HepG2 (cell line): ENCODE measurements around the gene PIP5KL1. TPM values are rescaled to one million over a fixed set of nuclear protein-coding genes. Genes with fewer than 3 reads are reported as not detected.
A peak's percentile ranks its signal among the peaks of the same experiment; 100 is the strongest.

Experiments
- DRAP1 ChIP-seq: IDR thresholded peaks from 2 replicates; pipeline ENCODE4 v1.6.1; 2016; ENCODE audit warnings: missing genetic modification reagents, missing compliant biosample characterization
- FOXP4 ChIP-seq: sonication (generic); formaldehyde crosslinking; IDR thresholded peaks from 2 replicates; pipeline ENCODE4 v1.4.0; 2020; ENCODE audit warnings: missing genetic modification reagents
- HDAC2 ChIP-seq: sonication (generic); formaldehyde crosslinking; IDR thresholded peaks from 2 replicates; pipeline ENCODE4 v1.4.0; 2020; ENCODE audit warnings: missing genetic modification reagents
- HNF4A ChIP-seq: sonication (generic); formaldehyde crosslinking; IDR thresholded peaks from 2 replicates; pipeline ENCODE4 v1.4.0; 2020; ENCODE audit warnings: missing genetic modification reagents
- HNRNPK ChIP-seq: fragments of 200-400 bp; formaldehyde crosslinking; IDR thresholded peaks from 2 replicates; pipeline ENCODE4 v1.6.1; 2018; ENCODE audit warnings: low read length, low read depth, moderate library complexity, mild to moderate bottlenecking; ENCODE audit not compliant: poor library complexity, severe bottlenecking
- MEF2D ChIP-seq: sonication (generic); formaldehyde crosslinking; IDR thresholded peaks from 2 replicates; pipeline ENCODE4 v1.5.1; 2020; ENCODE audit warnings: mild to moderate bottlenecking, missing genetic modification reagents
- PAX8 ChIP-seq: sonication (generic); formaldehyde crosslinking; IDR thresholded peaks from 2 replicates; pipeline ENCODE4 v1.8.0; 2022; ENCODE audit warnings: mild to moderate bottlenecking, missing genetic modification reagents, borderline replicate concordance
- PPARG ChIP-seq: conservative IDR thresholded peaks from 2 replicates; pipeline ENCODE4 v1.6.1; 2016; ENCODE audit warnings: missing biosample characterization, missing genetic modification reagents
- SAFB2 ChIP-seq: sonication (generic); formaldehyde crosslinking; IDR thresholded peaks from 2 replicates; pipeline ENCODE4 v1.5.1; 2020; ENCODE audit warnings: missing genetic modification reagents, low read depth, mild to moderate bottlenecking, borderline replicate concordance
- SNAI1 ChIP-seq: sonication (generic); formaldehyde crosslinking; IDR thresholded peaks from 2 replicates; pipeline ENCODE4 v1.5.0; 2020; ENCODE audit warnings: mild to moderate bottlenecking, missing genetic modification reagents, borderline replicate concordance
- TFDP2 ChIP-seq: sonication (generic); formaldehyde crosslinking; IDR thresholded peaks from 2 replicates; pipeline ENCODE4 v1.4.0; 2020; ENCODE audit warnings: missing genetic modification reagents
- TGIF2 ChIP-seq: IDR thresholded peaks from 2 replicates; pipeline ENCODE4 v1.6.1; 2016; ENCODE audit warnings: control low read depth, missing compliant biosample characterization
- ZBTB21 ChIP-seq: sonication (generic); formaldehyde crosslinking; IDR thresholded peaks from 2 replicates; pipeline ENCODE4 v1.4.0; 2020; ENCODE audit warnings: missing genetic modification reagents
- ZFP62 ChIP-seq: sonication (generic); formaldehyde crosslinking; IDR thresholded peaks from 2 replicates; pipeline ENCODE4 v1.4.0; 2020; ENCODE audit warnings: missing genetic modification reagents
- ZNF10 ChIP-seq: sonication (generic); formaldehyde crosslinking; IDR thresholded peaks from 2 replicates; pipeline ENCODE4 v1.4.0; 2020; ENCODE audit warnings: mild to moderate bottlenecking, low read depth, missing genetic modification reagents, borderline replicate concordance
- ZNF160 ChIP-seq: sonication (generic); formaldehyde crosslinking; IDR thresholded peaks from 2 replicates; pipeline ENCODE4 v1.8.0; 2022; ENCODE audit warnings: mild to moderate bottlenecking, inconsistent platforms, missing genetic modification reagents
- ZNF235 ChIP-seq: sonication (generic); formaldehyde crosslinking; IDR thresholded peaks from 2 replicates; pipeline ENCODE4 v1.8.1; 2023; ENCODE audit warnings: mild to moderate bottlenecking, missing genetic modification reagents, borderline replicate concordance
- ZNF281 ChIP-seq: sonication (generic); formaldehyde crosslinking; IDR thresholded peaks from 2 replicates; pipeline ENCODE4 v1.4.0; 2020; ENCODE audit warnings: missing genetic modification reagents, borderline replicate concordance
- ZNF556 ChIP-seq: sonication (generic); formaldehyde crosslinking; IDR thresholded peaks from 2 replicates; pipeline ENCODE4 v1.4.0; 2020; ENCODE audit warnings: mild to moderate bottlenecking, missing genetic modification reagents, borderline replicate concordance
- ZNF567 ChIP-seq: sonication (generic); formaldehyde crosslinking; IDR thresholded peaks from 2 replicates; pipeline ENCODE4 v1.8.1; 2023; ENCODE audit warnings: mild to moderate bottlenecking, missing genetic modification reagents, borderline replicate concordance
- polyA plus RNA-seq, 8 experiments: library from polyadenylated mRNA; depleted of rRNA in 3 of 8; stranded (reverse) in 7 of 8; unstranded in 1 of 8; fragments of >200 nt; fragmentation: Illumina TruSeq in 4 of 8; extraction: Trizol in 4 of 8; gene quantifications; 2 replicates each; pipeline versions ENCODE4 v1.2.1 to v1.2.3, GENCODE V29; 2011 to 2016; ENCODE audit warnings: low read depth in 4 of 8, missing spikeins in 1 of 8, mixed read lengths in 1 of 8; ENCODE audit not compliant: insufficient read depth in 1 of 8
- total RNA-seq, 5 experiments: library from RNA; depleted of rRNA; stranded (reverse); fragments of >200 nt; fragmentation: Illumina TruSeq; extraction: Trizol; gene quantifications; 2 replicates each; pipeline ENCODE4 v1.2.3, GENCODE V29; 2016; ENCODE audit warnings: low read depth in 1 of 5
- TF ChIP-seq, protein P1 (sequence below): IDR thresholded peaks from 2 replicates; pipeline ENCODE4 v1.6.1; 2018; ENCODE audit warnings: missing genetic modification reagents, mild to moderate bottlenecking, missing compliant biosample characterization

The PIP5KL1 gene
- total and polyA plus RNA-seq, 2 of the 13 experiments (the other 11 are each of a cell fraction or from before 2014, with no cell fraction given) = 0.20 to 0.49 TPM

DNA sequence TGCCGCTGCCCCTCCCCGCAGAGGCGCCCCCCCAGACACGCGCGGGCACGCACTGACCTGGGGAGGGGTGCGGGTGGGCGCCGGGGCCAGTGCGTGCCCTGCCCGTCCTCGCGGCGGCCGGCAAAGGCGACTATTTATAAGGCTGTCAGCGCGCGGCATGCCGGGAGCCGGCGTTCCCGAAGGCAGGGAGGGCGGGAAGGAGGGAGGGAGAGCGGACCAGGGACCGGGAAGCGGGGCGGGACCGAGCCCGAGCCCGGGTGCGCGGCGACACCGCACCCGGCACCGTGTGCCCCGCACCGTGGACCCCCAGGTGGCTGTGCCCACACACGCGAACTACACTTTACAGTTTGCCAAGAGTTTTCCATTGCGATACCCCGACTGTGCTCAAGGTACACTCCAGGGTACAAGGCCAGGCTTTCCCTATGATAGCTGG is 53.0 kb downstream of the PIP5KL1 start, which contains the start of gene AK1 (continued):
- TF ChIP-seq ZNF281 = no peak
- TF ChIP-seq TFDP2 = peak; percentile 89
- TF ChIP-seq HNRNPK = peak; percentile 64
- 0 out of 2 replicates have a peak, but pooled peaks have one; percentile 17 for TF ChIP-seq ZNF556 (CRISPR knock-in tag)
- no peak for TF ChIP-seq ZBTB21
- no peak for TF ChIP-seq ZNF235
- no peak for TF ChIP-seq PAX8 (CRISPR knock-in tag)
- TF ChIP-seq TGIF2 (CRISPR knock-in tag) = no peak
- TF ChIP-seq HDAC2 (CRISPR knock-in tag) = no peak; the same call in 1 of the 2 replicates
- TF ChIP-seq, protein P1, sequence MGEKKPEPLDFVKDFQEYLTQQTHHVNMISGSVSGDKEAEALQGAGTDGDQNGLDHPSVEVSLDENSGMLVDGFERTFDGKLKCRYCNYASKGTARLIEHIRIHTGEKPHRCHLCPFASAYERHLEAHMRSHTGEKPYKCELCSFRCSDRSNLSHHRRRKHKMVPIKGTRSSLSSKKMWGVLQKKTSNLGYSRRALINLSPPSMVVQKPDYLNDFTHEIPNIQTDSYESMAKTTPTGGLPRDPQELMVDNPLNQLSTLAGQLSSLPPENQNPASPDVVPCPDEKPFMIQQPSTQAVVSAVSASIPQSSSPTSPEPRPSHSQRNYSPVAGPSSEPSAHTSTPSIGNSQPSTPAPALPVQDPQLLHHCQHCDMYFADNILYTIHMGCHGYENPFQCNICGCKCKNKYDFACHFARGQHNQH (CRISPR knock-in tag) = no peak
- no peak for TF ChIP-seq MEF2D (CRISPR knock-in tag)
- no peak for TF ChIP-seq FOXP4 (CRISPR knock-in tag)
- TF ChIP-seq SAFB2 (CRISPR knock-in tag) = no peak
- no peak for TF ChIP-seq HNF4A (CRISPR knock-in tag)
- TF ChIP-seq ZNF160 (CRISPR knock-in tag) = no peak
- TF ChIP-seq PPARG (CRISPR knock-in tag) = no peak
- TF ChIP-seq SNAI1 = no peak
- no peak for TF ChIP-seq ZNF10 (CRISPR knock-in tag)
- peak; percentile 92 for TF ChIP-seq DRAP1 (CRISPR knock-in tag)
- no peak for TF ChIP-seq ZFP62 (CRISPR knock-in tag)
- 0 out of 2 replicates have a peak, but pooled peaks have one; percentile 46 for TF ChIP-seq ZNF567 (CRISPR knock-in tag)
